K562 (cell line): Measurements from ENCODE around the gene POLD4. TPM values are rescaled to one million over a fixed set of nuclear protein-coding genes. Genes with fewer than 3 reads are reported as not detected.

Experiments
- ARID1B ChIP-seq: fragments of 450-650 bp; IDR thresholded peaks from 2 replicates; pipeline ENCODE4 v1.6.1; 2016; ENCODE audit warnings: antibody characterized with exemption, mild to moderate bottlenecking, inconsistent platforms
- ARNT ChIP-seq, 2 experiments: fragments of 450-650 bp; IDR thresholded peaks; 2 replicates each; pipeline ENCODE4 v1.6.1; 2016; ENCODE audit warnings: mild to moderate bottlenecking in 1 of 2
- ATF3 ChIP-seq, 2 experiments: fragments of 450-650 bp in 1 of 2; sonication (generic) in 1 of 2; formaldehyde crosslinking in 1 of 2; IDR thresholded peaks in 1 of 2; conservative IDR thresholded peaks in 1 of 2; 2 replicates each; pipeline versions ENCODE4 v1.6.1 to v1.8.1; 2016 to 2023; ENCODE audit warnings: mild to moderate bottlenecking in 2 of 2, moderate library complexity in 2 of 2, inconsistent platforms in 1 of 2, missing genetic modification reagents in 1 of 2
- BRD4 ChIP-seq: fragments of 200-600 bp; sonication (generic); IDR thresholded peaks from 2 replicates; pipeline ENCODE4 v1.6.1; 2017; ENCODE audit warnings: inconsistent platforms
- CTBP1 ChIP-seq: fragments of 450-650 bp; IDR thresholded peaks from 2 replicates; pipeline ENCODE4 v1.6.1; 2016; ENCODE audit warnings: borderline replicate concordance
- DMBX1 ChIP-seq: fragments of 250-450 bp; sonication (Bioruptor Pico); IDR thresholded peaks from 2 replicates; pipeline ENCODE4 v1.8.0; 2022; ENCODE audit warnings: inconsistent platforms, mild to moderate bottlenecking, moderate library complexity, borderline replicate concordance
- HNRNPLL ChIP-seq: fragments of 200-400 bp; formaldehyde crosslinking; IDR thresholded peaks from 2 replicates; pipeline ENCODE4 v1.6.1; 2017; ENCODE audit warnings: low read length, low read depth, mild to moderate bottlenecking; ENCODE audit not compliant: poor library complexity, severe bottlenecking
- MAFK ChIP-seq: IDR thresholded peaks from 2 replicates; pipeline ENCODE4 v1.6.1; 2011; ENCODE audit warnings: low read length, improper control_type of control experiment
- MTA1 ChIP-seq: fragments of 450-650 bp; IDR thresholded peaks from 2 replicates; pipeline ENCODE4 v1.6.1; 2017; ENCODE audit warnings: borderline replicate concordance
- POLR2A ChIP-seq: fragments of 450-650 bp; conservative IDR thresholded peaks from 2 replicates; pipeline ENCODE4 v1.6.1; 2016
- POLR3A ChIP-seq: IDR thresholded peaks from 2 replicates; pipeline ENCODE4 v1.6.1; 2011; ENCODE audit warnings: borderline replicate concordance, mild to moderate bottlenecking, moderate library complexity; ENCODE audit not compliant: insufficient read length, insufficient read depth; ENCODE audit errors: extremely low read depth
- PTRF ChIP-seq: fragments of 450-650 bp; IDR thresholded peaks from 2 replicates; pipeline ENCODE4 v1.6.1; 2016; ENCODE audit warnings: mild to moderate bottlenecking, missing genetic modification characterization, missing compliant biosample characterization
- RBFOX2 ChIP-seq: fragments of 200-400 bp; formaldehyde crosslinking; IDR thresholded peaks from 2 replicates; pipeline ENCODE4 v1.6.1; 2017; ENCODE audit warnings: low read depth, mild to moderate bottlenecking, low read length, moderate library complexity
- SMAD2 ChIP-seq: fragments of 150-350 bp; IDR thresholded peaks from 2 replicates; pipeline ENCODE4 v1.6.1; 2014; ENCODE audit warnings: low read depth, mild to moderate bottlenecking, low read length
- TAL1 ChIP-seq: fragments of 450-650 bp; IDR thresholded peaks from 2 replicates; pipeline ENCODE4 v1.6.1; 2016; ENCODE audit warnings: mild to moderate bottlenecking
- VEZF1 ChIP-seq: fragments of 200-800 bp; sonication (Bioruptor generic); IDR thresholded peaks from 2 replicates; pipeline ENCODE4 v1.6.1; 2017; ENCODE audit warnings: missing genetic modification characterization, missing compliant biosample characterization
- YBX1 ChIP-seq: fragments of 450-650 bp; IDR thresholded peaks from 2 replicates; pipeline ENCODE4 v1.7.1; 2016; ENCODE audit warnings: mild to moderate bottlenecking
- YY1 ChIP-seq, 3 experiments: IDR thresholded peaks; 2 replicates each; pipeline ENCODE4 v1.6.1; 2011; ENCODE audit warnings: low read length in 2 of 3, mild to moderate bottlenecking in 2 of 3, moderate library complexity in 2 of 3, borderline replicate concordance in 1 of 3, control low read depth in 1 of 3, low read depth in 1 of 3; ENCODE audit not compliant: insufficient read depth in 3 of 3, insufficient replicate concordance in 2 of 3, control insufficient read depth in 1 of 3, insufficient read length in 1 of 3; ENCODE audit errors: extremely low read depth in 1 of 3
- ZC3H11A ChIP-seq: IDR thresholded peaks from 2 replicates; pipeline ENCODE4 v1.6.1; 2012; ENCODE audit warnings: low read depth, low read length, improper control_type of control experiment
- ZNF696 ChIP-seq: fragments of 250-450 bp; sonication (Bioruptor Pico); conservative IDR thresholded peaks from 2 replicates; pipeline ENCODE4 v1.4.0; 2020; ENCODE audit warnings: mild to moderate bottlenecking, moderate library complexity
- polyA plus RNA-seq, 8 experiments: library from polyadenylated mRNA; depleted of rRNA in 4 of 8; stranded (reverse) in 5 of 8; unstranded in 3 of 8; fragments of >200 nt; fragmentation: Nextera tagmentation in 2 of 8; fragmentation: Illumina TruSeq in 1 of 8; extraction: Ambion mirVana in 2 of 8; extraction: Trizol in 1 of 8; gene quantifications; 2 replicates each; pipeline versions ENCODE4 v1.2.1 to v1.2.3, GENCODE V29; 2011 to 2014; ENCODE audit warnings: inconsistent platforms in 1 of 8, missing spikeins in 1 of 8
- total RNA-seq, 7 experiments: library from RNA; depleted of rRNA in 6 of 7; stranded (reverse); fragments of >200 nt in 6 of 7; fragmentation: Illumina TruSeq in 2 of 7; extraction: Trizol in 2 of 7; gene quantifications; 2 replicates each; pipeline versions ENCODE4 v1.2.1 to v1.2.3, GENCODE V29; 2011 to 2021; ENCODE audit warnings: low replicate concordance in 1 of 7
- TF ChIP-seq, protein P1 (sequence below), 2 experiments: IDR thresholded peaks; 2 replicates each; pipeline ENCODE4 v1.6.1; 2012; ENCODE audit warnings: improper control_type of control experiment in 2 of 2, low read depth in 2 of 2, low read length in 2 of 2, borderline replicate concordance in 1 of 2
- TF ChIP-seq, protein P2 (sequence below), 3 experiments: fragments of 200-800 bp in 1 of 3; sonication (Bioruptor generic) in 1 of 3; sonication (generic) in 1 of 3; formaldehyde crosslinking in 1 of 3; IDR thresholded peaks; 2 replicates each; pipeline versions ENCODE4 v1.6.1 to v1.8.0; 2016 to 2022; ENCODE audit warnings: mild to moderate bottlenecking in 2 of 3, missing compliant biosample characterization in 2 of 3, missing genetic modification characterization in 2 of 3, missing genetic modification reagents in 1 of 3

POLD4 gene
- total and polyA plus RNA-seq, 9 of the 15 experiments (the other 6 are each of a cell fraction or from before 2014, with no cell fraction given): 5.8 to 64.5 (median 18.3) TPM

DNA sequence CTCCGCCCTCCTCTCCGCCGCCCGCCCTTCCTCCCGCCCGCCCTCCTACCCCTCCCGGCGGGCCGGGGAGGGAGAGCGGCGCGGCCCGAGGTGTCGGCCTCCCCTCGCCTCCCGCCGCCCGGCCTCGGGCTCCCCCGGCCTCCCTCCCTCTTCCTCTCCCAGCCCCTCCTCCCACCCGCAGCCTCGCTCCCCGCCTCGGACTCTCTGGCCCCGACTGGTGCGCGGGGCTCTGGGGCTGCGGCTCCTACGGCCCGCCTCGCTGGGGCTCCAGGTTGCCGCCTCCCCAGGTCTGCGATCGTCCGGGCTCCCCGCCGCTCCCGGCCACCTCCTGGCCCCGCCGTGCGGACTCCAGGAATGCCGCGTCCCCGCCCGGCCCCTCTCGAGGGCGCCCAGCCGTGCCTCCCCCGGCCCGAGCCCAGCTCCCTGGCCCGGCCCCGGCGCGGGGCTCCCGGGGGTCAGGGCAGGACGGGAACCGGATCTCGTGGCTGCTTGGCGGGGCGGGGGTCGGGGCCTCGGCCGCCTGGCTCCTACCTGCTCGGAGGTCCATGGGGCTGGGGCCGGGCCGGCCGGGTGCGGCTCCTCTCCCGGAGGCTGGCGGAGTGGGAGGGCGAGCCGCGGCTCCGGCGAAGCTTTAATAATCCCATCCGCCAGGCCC is 19.8 kb upstream of the POLD4 start, which contains the start of gene CLCF1 (continued):
- no peak for TF ChIP-seq PTRF
- peak; percentile 65 for TF ChIP-seq POLR2A
- peak; percentile 49 for TF ChIP-seq VEZF1 (CRISPR knock-in tag)
- no peak for TF ChIP-seq ARID1B
- TF ChIP-seq ATF3 (IDR thresholded peaks at IDR 0.05): no peak
- no peak for TF ChIP-seq ATF3 (CRISPR knock-in tag; conservative IDR thresholded peaks at IDR 0.05)
- TF ChIP-seq YBX1: no peak
- TF ChIP-seq CTBP1: peak; percentile 15; the same call in 1 of the 2 replicates
- no peak for TF ChIP-seq MTA1
- TF ChIP-seq RBFOX2: peak; percentile 81
- TF ChIP-seq, protein P1, sequence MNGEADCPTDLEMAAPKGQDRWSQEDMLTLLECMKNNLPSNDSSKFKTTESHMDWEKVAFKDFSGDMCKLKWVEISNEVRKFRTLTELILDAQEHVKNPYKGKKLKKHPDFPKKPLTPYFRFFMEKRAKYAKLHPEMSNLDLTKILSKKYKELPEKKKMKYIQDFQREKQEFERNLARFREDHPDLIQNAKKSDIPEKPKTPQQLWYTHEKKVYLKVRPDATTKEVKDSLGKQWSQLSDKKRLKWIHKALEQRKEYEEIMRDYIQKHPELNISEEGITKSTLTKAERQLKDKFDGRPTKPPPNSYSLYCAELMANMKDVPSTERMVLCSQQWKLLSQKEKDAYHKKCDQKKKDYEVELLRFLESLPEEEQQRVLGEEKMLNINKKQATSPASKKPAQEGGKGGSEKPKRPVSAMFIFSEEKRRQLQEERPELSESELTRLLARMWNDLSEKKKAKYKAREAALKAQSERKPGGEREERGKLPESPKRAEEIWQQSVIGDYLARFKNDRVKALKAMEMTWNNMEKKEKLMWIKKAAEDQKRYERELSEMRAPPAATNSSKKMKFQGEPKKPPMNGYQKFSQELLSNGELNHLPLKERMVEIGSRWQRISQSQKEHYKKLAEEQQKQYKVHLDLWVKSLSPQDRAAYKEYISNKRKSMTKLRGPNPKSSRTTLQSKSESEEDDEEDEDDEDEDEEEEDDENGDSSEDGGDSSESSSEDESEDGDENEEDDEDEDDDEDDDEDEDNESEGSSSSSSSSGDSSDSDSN (IDR thresholded peaks at IDR 0.05; ENCODE audit: borderline replicate concordance in 1 of 2, low read depth in 2 of 2, low read length in 2 of 2): peak in 1 of 2 experiments; percentile 67; a peak in 1 of 4 replicates
- TF ChIP-seq, protein P2, sequence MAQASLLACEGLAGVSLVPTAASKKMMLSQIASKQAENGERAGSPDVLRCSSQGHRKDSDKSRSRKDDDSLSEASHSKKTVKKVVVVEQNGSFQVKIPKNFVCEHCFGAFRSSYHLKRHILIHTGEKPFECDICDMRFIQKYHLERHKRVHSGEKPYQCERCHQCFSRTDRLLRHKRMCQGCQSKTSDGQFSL (CRISPR knock-in tag; IDR thresholded peaks at IDR 0.05): 0 out of 2 replicates have a peak, but pooled peaks have one; percentile 20
- TF ChIP-seq, protein P2 (tag; IDR thresholded peaks at IDR 0.05): no peak
- TF ChIP-seq ZC3H11A: no peak
- TF ChIP-seq YY1 (IDR thresholded peaks at IDR 0.05; ENCODE audit: borderline replicate concordance in 1 of 3, control insufficient read depth in 1 of 3, extremely low read depth in 1 of 3, insufficient read depth in 3 of 3, insufficient read length in 1 of 3, insufficient replicate concordance in 2 of 3, low read depth in 1 of 3, low read length in 2 of 3): peak in 1 of 3 experiments; percentile 35
- no peak for TF ChIP-seq HNRNPLL
- no peak for TF ChIP-seq ARNT (IDR thresholded peaks at IDR 0.05)
- TF ChIP-seq TAL1: no peak
- no peak for TF ChIP-seq MAFK
- TF ChIP-seq BRD4: 0 out of 2 replicates have a peak, but pooled peaks have one; percentile 17
- TF ChIP-seq POLR3A: no peak
- no peak for TF ChIP-seq DMBX1
- TF ChIP-seq SMAD2: no peak
- no peak for TF ChIP-seq ZNF696 (CRISPR knock-in tag)
